GM12874 (cell line): Measurements from ENCODE around the gene RECQL5.

Experiments
- TF ChIP-seq, protein P1 (sequence below): IDR thresholded peaks from 2 replicates; pipeline ENCODE4 v1.5.1; 2011; ENCODE audit warnings: low read depth, mild to moderate bottlenecking, control low read depth, low read length, moderate library complexity; ENCODE audit not compliant: insufficient read depth

RECQL5 gene

DNA sequence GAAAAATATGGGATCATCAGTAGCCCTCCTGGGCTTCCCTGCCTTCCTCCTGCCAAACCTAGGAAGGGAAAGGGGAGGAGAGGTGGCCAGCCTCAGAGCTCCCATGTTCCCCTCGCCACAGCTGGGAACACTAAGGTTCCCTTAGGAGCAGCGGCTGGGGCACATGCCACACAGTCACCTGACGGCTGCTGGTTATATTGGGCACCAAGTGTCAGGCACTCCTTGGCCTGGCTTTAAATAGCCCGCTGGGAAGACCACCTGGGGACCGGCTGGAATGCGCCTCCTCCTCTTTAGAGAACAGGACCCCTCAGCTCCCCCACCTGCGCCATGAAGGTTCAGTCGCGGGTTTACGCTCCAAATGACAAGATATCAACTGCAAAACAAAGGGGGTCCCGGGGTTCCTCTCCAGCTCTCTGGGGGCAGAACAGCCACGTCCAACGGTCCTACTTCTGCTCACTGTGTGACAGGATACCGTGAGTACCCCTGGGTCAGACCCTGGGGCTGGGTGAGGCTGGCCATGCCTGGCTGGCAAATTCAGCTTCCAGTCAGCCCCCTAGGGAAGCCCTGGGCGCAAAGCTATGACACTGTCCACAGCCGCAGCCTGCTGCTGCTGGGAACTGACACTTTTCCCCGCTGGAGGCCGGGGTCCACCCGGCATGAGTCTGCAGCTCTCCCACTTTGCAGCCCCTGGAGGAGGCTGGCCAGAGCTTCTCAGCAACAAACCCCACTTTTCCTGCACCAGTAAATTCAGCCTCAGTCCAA is 30.4 kb downstream of the RECQL5 start:
- TF ChIP-seq, protein P1, sequence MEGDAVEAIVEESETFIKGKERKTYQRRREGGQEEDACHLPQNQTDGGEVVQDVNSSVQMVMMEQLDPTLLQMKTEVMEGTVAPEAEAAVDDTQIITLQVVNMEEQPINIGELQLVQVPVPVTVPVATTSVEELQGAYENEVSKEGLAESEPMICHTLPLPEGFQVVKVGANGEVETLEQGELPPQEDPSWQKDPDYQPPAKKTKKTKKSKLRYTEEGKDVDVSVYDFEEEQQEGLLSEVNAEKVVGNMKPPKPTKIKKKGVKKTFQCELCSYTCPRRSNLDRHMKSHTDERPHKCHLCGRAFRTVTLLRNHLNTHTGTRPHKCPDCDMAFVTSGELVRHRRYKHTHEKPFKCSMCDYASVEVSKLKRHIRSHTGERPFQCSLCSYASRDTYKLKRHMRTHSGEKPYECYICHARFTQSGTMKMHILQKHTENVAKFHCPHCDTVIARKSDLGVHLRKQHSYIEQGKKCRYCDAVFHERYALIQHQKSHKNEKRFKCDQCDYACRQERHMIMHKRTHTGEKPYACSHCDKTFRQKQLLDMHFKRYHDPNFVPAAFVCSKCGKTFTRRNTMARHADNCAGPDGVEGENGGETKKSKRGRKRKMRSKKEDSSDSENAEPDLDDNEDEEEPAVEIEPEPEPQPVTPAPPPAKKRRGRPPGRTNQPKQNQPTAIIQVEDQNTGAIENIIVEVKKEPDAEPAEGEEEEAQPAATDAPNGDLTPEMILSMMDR: no peak

DNA sequence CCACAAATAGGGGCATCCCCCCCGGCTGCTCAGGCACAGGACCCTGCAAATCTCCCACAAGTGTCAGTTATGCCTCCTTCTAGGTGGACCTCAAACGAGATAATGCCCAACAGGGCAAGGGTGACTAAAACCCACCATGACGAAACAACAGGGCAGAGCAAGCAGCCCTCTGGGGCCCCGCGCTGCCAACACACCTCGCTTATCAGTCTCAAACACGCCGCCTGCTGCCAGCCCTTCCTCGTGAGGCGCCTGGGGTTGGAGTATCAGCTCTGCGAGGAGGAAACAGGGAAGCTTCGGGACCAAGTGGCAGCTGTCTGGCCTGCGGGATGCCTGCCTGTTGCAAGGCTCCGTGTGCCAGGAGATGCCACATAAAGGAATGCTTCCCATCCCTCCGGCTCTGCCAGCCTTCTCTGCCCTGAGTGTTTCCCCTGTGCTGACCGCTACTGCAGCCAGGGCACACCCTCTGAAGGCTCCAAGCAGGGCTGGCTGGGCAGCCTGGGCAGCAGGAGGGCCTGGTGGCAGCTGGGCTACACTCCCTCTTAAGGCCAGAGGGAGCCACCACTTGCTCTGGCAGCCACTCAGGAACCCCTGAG is 31.2 kb downstream of the RECQL5 start:
- TF ChIP-seq, protein P1: no peak

DNA sequence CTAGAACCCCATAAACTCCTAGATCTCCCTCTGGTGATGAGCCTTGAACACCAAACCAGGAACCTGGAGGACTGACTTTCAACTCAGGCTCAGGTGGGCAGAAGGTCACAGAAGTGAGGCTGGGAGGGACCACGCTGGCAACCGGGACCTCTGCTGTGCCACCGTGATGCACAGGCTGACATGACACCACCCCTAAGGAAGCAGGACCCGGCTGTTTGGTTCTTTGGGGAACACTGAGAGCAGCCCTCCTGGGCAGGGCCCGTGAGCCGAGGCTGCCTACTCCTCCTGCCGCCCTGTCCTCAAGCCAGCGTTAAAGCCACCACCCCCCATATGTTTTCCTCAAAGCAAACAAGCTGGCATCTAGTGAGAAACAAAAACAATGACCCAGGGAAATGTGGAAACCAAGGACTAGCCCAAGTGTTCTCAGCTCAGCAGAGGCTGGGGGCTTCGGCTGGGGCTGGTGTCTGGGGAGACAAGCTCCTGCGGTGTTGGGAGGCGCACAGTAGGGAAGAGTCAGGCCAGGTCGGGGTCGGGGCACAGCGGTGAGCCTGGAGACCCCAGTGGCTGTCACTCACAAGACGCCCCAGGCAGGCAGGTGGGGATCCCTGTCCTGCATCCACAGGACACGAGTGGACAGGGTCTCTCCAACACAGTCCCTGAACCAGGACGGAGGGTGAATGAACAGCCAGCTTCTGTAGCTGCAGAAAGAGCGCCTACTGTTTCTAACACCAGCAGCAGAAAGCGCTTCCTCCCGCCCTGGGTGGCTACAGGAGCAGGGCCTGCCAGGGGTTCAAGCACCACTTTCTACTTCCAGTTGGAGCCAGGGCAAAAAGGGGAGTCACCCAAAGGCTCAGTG is 32.0 kb downstream of the RECQL5 start:
- TF ChIP-seq, protein P1: no peak

DNA sequence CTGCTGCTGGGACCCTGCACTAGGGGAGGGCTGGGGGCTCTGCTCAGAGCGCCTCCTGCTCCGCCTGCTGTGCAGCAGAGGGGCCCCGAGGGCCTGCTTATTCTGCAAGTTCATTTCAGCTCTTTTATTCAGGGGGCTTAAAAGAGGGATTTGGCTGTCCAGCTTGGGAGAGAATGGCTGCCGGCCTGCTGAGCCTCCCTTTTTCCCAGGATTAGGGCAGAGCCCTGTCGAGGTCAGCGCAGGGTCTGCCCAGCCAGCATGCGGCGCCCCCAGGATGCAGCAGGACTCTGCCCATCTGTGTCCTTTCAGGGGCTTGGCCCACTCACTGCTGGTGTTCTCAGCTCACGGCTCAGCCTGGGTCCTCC is 32.6 kb downstream of the RECQL5 start:
- TF ChIP-seq, protein P1: no peak

DNA sequence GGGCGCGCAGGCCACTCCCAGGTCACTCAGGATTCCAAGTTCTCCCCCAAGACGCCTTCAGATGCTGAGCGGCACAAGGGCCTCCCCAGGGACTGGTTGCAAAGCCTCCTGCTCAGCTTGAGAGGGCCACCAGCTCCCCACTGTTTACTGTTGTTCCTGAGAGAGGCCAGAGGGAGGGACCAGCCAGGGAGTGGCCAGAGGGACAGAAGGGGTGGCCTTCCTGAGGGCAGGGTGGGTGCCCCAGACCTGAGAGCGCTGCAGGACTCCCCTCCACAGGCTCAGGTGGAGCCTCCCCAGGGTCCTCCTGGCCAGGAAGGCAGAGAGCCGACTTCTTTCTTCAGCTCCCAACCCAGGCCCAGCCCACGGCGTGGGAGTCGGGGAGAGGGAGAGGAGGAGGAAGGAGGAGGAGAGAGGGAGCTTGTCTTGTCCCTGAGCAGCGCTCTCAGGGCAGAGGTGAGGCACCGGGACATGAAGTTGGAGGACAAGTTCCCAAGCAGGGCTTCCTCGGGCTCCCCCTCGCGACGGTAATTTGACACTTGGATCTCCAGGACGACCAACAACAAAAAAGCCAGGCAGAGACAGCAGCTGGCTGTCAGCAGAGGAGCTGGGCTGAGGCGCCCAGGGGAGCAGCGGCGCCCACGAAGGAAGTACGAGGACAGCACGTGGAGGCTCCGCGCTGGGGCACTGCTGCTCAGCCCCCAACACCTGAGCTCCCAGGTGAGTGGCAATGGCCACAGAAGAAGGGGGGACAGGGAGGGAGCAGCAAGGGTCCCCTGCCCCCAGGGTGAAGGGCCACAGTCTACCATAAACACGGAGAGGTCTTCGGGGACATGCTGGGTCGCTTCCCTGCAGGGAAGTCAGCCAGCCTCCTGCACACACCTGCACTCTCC is 33.2 kb downstream of the RECQL5 start:
- TF ChIP-seq, protein P1: peak; percentile 66

DNA sequence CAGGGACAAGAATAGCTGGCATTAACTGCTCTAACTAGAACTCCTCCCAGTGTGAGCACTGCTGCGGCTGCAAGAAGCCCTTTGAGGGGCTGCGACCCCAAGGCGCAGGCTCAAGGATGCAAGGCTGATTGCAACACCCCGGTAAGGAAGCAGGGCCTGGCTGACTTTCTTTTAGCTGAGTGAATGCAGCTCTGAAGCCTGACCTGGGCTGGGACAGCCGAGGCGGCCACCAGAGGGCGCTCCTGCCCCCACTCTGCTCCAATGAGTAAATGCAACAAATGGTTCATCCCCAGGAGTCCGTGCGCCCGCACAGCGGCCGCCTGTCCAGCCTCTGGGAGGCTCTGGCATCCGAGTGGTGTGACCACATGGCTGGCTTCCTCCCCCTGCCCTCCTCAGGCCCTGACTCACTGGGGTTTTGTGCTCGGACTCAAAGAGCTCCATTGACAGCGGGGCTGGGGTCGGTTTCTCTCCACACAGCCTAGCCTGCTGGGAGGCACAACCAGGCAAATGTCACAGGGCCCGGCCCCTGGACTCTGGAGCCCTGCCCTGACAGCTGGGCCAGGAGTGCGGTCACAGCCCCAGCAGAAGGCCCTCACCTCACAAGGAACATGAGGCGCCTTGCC is 34.0 kb downstream of the RECQL5 start, which contains the start of gene SMIM5:
Gene SMIM5, plus strand, starts transcription at position 572 of the 623 bp plus-strand sequence. CDS start 6,768 bp downstream, outside the sequence.
- TF ChIP-seq, protein P1: peak; percentile 97
